ENCODE data around the gene SEC16B. TPM values are rescaled to one million over a fixed set of nuclear protein-coding genes. Genes with fewer than 3 reads are reported as not detected.

Gene SEC16B
- total RNA-seq, 4 donors from 2014 or later = 0.47 to 2.3 (median 1.3) TPM

GRCh38 chr1:177952691-177953090, 17.2 kb downstream of the SEC16B start:
- H3K9me3 ChIP-seq = no peaks in the 10 kb centered on the region
- H3K27me3 ChIP-seq = no peaks in the 10 kb centered on the region
- peaks cover 0 to 8% of the 10 kb centered on the region in 2 donors for H3K36me3 ChIP-seq
- H3K4me3 ChIP-seq = no peak overlapping the region
- ATAC-seq = no peak
- no peak for DNase-seq
- TF ChIP-seq POLR2A (IDR thresholded peaks at IDR 0.05) (no peak), CTCF (IDR thresholded peaks at IDR 0.05 in 4 of 5, conservative IDR thresholded peaks at IDR 0.05 in 1 of 5) (no peak)
- no peak overlapping the region for H3K27ac ChIP-seq
- intact Hi-C loops (cut with DNase I; ENCODE audit: low total_unique reads) (no loop called here), in situ Hi-C loops (cut with MboI; ENCODE audit: low sequenced_read_pairs in 4 of 4) (loop anchor here in 1 of 4 donors (10.0 kb wide), 1 partner anchor 92 kb away; no protein-coding TSS in a partner anchor)
- no peaks in the 10 kb centered on the region for H3K4me1 ChIP-seq

- intact Hi-C loops (cut with DNase I; ENCODE audit: low total_unique reads) = no loop called here
- no peak for TF ChIP-seq CTCF (IDR thresholded peaks at IDR 0.05 in 4 of 5, conservative IDR thresholded peaks at IDR 0.05 in 1 of 5)
- no peak for TF ChIP-seq POLR2A (IDR thresholded peaks at IDR 0.05)
Observed at GRCh38 chr1:177952249-177952648, 17.6 kb downstream of the SEC16B start.

GRCh38 chr1:177950506-177950905, 19.4 kb downstream of the SEC16B start:
- DNase-seq (no peak), ATAC-seq (no peak)
- no peak for TF ChIP-seq POLR2A (IDR thresholded peaks at IDR 0.05)
- no peak for TF ChIP-seq CTCF (IDR thresholded peaks at IDR 0.05 in 4 of 5, conservative IDR thresholded peaks at IDR 0.05 in 1 of 5)
- intact Hi-C loops (cut with DNase I; ENCODE audit: low total_unique reads) = no loop called here
- Histone ChIP-seq H3K27me3 (no peaks in the 10 kb centered on the region), H3K9me3 (no peaks in the 10 kb centered on the region), H3K4me1 (no peaks in the 10 kb centered on the region), H3K36me3 (peaks cover 0 to 5% of the 10 kb centered on the region in 2 donors), H3K4me3 (no peak overlapping the region), H3K27ac (no peak overlapping the region)
- in situ Hi-C loops (cut with MboI; ENCODE audit: low sequenced_read_pairs in 4 of 4) = loop anchor here in 1 of 4 donors (10.0 kb wide), 1 partner anchor 94 kb away; no protein-coding TSS in a partner anchor

More at GRCh38 chr1:177952249-177952648, 17.6 kb downstream of the SEC16B start:
- Histone ChIP-seq H3K9me3 (no peaks in the 10 kb centered on the region), H3K27ac (no peak overlapping the region), H3K4me1 (no peaks in the 10 kb centered on the region), H3K4me3 (no peak overlapping the region), H3K27me3 (no peaks in the 10 kb centered on the region), H3K36me3 (peaks cover 0 to 5% of the 10 kb centered on the region in 2 donors)
- no peak for ATAC-seq
- no peak for DNase-seq
- in situ Hi-C loops (cut with MboI; ENCODE audit: low sequenced_read_pairs in 4 of 4) = loop anchor here in 1 of 4 donors (10.0 kb wide), 1 partner anchor 93 kb away; no protein-coding TSS in a partner anchor

DNA sequence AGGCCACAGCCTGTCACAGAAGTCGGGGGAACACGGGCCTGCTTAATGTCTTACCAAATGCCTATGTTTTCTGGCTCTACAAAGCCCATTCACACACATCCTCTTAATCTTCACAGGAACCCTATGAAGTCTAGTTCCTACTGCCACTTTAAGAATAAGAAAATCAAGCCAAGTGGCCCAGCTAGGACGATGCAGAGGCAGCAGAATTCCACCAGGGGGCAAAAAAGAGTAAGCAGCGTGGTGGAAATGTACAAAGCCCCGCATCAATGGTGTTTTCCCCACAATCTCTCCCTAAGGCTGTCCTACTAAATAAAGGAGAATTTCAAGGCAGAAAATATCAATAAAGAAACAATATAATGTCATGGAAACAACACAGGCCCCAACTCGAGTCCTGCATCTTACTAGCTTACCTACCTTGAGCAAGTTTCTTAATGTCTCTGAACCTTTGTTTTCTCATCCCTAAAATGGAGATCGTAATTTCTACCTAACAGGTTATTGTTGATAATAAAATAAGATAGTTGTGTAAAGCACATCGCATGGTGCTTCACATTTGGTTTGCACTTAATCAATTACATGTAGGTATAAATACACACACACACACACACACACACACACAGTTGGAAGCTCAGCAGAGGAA, 21.4 kb downstream of the SEC16B start:
- peak; percentile 25 to 59 for DNase-seq
- Histone ChIP-seq H3K36me3 (peaks cover 0 to 7% of the 10 kb centered on the region in 2 donors), H3K27ac (no peak overlapping the region), H3K9me3 (no peaks in the 10 kb centered on the region), H3K27me3 (no peaks in the 10 kb centered on the region), H3K4me3 (no peak overlapping the region), H3K4me1 (no peaks in the 10 kb centered on the region)
- in situ Hi-C loops (cut with MboI; ENCODE audit: low sequenced_read_pairs in 4 of 4) = loop anchor here in 3 of 4 donors (25.0 kb wide), 2 partner anchors 711 to 1061 kb away; no protein-coding TSS in a partner anchor
- ATAC-seq = peak; percentile 69 to 89
- intact Hi-C loops (cut with DNase I; ENCODE audit: low total_unique reads) = loop anchor here (5.0 to 10.0 kb wide), 2 partner anchors 89 to 514 kb away; no protein-coding TSS in a partner anchor
- TF ChIP-seq CTCF (IDR thresholded peaks at IDR 0.05 in 4 of 5, conservative IDR thresholded peaks at IDR 0.05 in 1 of 5) (peak; percentile 74 to 91 (median 81)), POLR2A (IDR thresholded peaks at IDR 0.05) (no peak)

Measured in gastrocnemius medialis (tissue), 4 donors.